Pancreas (tissue), 10 donors: ENCODE results near the gene PLD1. TPM values are rescaled to one million over a fixed set of nuclear protein-coding genes. Genes with fewer than 3 reads are reported as not detected.

ENCODE experiments used
- ATAC-seq, 4 donors: fragments of 200-7000 bp; cut with Tn5 transposase; one replicate each; pipeline versions ENCODE4 v1.8.0 to v1.9.1; 2020; ENCODE audit warnings: mild to moderate bottlenecking in 4 of 4, moderate library complexity in 4 of 4
- DNase-seq, 6 donors: peaks; one replicate each; pipeline ENCODE4 v3.0.0-alpha.2; 2020
- FAIRE-seq: peaks from 2 replicates; lab custom pipeline; 2012; peaks lifted over from hg19 to GRCh38; lab: Jason Lieb, UNC
- H3K27ac ChIP-seq, 4 donors: fragments of 200-600 bp; sonication (generic); 1 replicate in 3 of 4; 2 replicates in 1 of 4; pipeline versions ENCODE4 v1.5.0 to v1.8.0; 2020
- H3K27me3 ChIP-seq, 4 donors: fragments of 200-600 bp; one replicate each; pipeline ENCODE4 v1.8.0; 2021
- H3K36me3 ChIP-seq, 3 donors: fragments of 200-600 bp; sonication (generic) in 1 of 3; one replicate each; pipeline versions ENCODE4 v1.5.0 to v1.8.0; 2020 to 2021
- H3K4me1 ChIP-seq, 3 donors: fragments of 200-600 bp; one replicate each; pipeline ENCODE4 v1.8.0; 2021
- H3K4me3 ChIP-seq, 4 donors: fragments of 200-600 bp; sonication (generic) in 2 of 4; one replicate each; pipeline versions ENCODE4 v1.5.0 to v1.8.0; 2020 to 2021
- H3K9me3 ChIP-seq, 4 donors: fragments of 200-600 bp; one replicate each; pipeline ENCODE4 v1.8.0; 2021
- CTCF ChIP-seq, 4 donors: fragments of 200-600 bp; sonication (generic) in 3 of 4; IDR thresholded peaks; one replicate each; pipeline versions ENCODE4 v1.5.0 to v1.8.0; 2021; ENCODE audit warnings: antibody characterized with exemption in 4 of 4
- WGBS, 2 donors: extraction: QIAGEN DNeasy Blood & Tissue Kit; methylation state at CpG; one replicate each; pipeline ENCODE4 v1.1.7; 2013; 5-methylcytosine and 5-hydroxymethylcytosine counted together
- intact Hi-C, 3 donors: fragments of 100-400 bp; cut with DNase I; formaldehyde crosslinking; loops; one replicate each; pipeline versions ENCODE4 v1.11.1 to v1.14.2; 2022
- polyA plus RNA-seq, 2 donors: library from polyadenylated mRNA; stranded (reverse); fragments of 200-250 nt; gene quantifications; one replicate each; pipeline ENCODE4 v1.2.3, GENCODE V29; 2013
- total RNA-seq, 6 donors: library from RNA; stranded (reverse); fragmentation: NEBNext Ultra II Directional in 4 of 6; extraction: Animal tissue kit (Norgen Biotek cat#: 25700) in 4 of 6; gene quantifications; one replicate each; pipeline versions ENCODE4 v1.2.1 to v1.2.4, GENCODE V29; 2021 to 2023
- donor health status: healthy with polysubstance abuse.
- donor health status: DM: no; HTN: no; CAD: no; lungs with moderate emphysema.
- donor health status: DM: no; HTN: no; CAD: no.
- donor health status: control.
- donor health status: control.
- donor health status: Bipolar disorder and iron deficiency.
- donor health status: DM: yes; HTN: yes; CAD: no.
- donor health status: DM: no; HTN: no; CAD: no.
- donor health status: DM: no; HTN: no; CAD: no.
- donor health status: DM: yes; HTN: yes; CAD: no.

Gene PLD1
- total and polyA plus RNA-seq, 8 donors: 14.7 to 62.1 (median 33.7) TPM

DNA sequence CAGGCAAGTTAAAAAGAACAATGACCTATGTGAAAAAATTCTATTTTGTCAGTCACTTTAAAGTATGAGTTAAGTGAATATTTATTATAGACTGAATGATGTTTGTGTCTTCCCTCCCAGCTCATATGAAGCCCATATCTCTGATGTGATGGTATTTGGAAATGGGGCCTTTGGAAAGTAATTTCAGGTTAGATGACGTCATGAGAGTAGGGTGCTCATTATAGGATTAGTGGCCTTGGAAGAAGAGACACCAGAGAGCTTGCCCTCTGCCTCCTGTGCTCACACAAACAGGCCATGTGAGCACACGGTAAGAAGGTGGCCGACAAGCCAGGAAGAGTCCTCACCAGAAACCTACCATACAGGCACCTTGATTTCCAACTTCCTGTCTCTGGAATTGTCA lies 211.3 kb downstream of the PLD1 start:
- H3K4me1 ChIP-seq: no peaks in the 10 kb centered on the region
- DNase-seq (no peak), FAIRE-seq (no peak), ATAC-seq (no peak)
- intact Hi-C loops: no loop called here
- no peak overlapping the region for H3K4me3 ChIP-seq
- no peaks in the 10 kb centered on the region for H3K9me3 ChIP-seq
- H3K27ac ChIP-seq: no peak overlapping the region
- peaks cover 0 to 7% (median 6%) of the 10 kb centered on the region in 3 donors for H3K36me3 ChIP-seq
- 82 to 94% methylated on average over 3 of the region's 3 CpGs for WGBS, 2 donors
- H3K27me3 ChIP-seq: no peaks in the 10 kb centered on the region
- TF ChIP-seq CTCF (IDR thresholded peaks at IDR 0.05): no peak

- DNase-seq: no peak
These were observed 217.5 kb downstream of the PLD1 start for GRCh38 chr3:171592786-171593185.

DNA sequence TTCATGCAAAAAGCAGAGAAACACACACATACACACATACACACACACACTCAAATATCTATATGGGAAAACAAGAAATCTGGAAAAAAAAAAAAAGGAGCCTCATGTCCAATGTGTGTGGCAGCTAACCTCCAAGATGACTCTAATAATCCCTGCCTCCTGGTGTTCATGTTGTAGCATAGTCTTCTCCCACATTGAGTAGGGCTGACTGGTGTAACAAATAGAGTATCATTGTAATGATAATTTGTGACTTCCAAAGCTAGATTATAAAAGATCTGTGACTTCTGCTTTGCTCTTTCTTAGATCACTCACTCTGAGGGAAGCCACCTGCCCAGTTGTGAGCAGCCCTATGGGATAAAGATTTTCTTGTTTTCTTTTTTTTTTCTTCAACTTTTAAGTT lies 219.2 kb downstream of the PLD1 start:
- no peaks in the 10 kb centered on the region for H3K9me3 ChIP-seq
- intact Hi-C loops: no loop called here
- TF ChIP-seq CTCF (IDR thresholded peaks at IDR 0.05): no peak
- no peaks in the 10 kb centered on the region for H3K4me1 ChIP-seq
- no peaks in the 10 kb centered on the region for H3K36me3 ChIP-seq
- FAIRE-seq (no peak), DNase-seq (no peak), ATAC-seq (no peak)
- no peak overlapping the region for H3K4me3 ChIP-seq
- no peaks in the 10 kb centered on the region for H3K27me3 ChIP-seq
- H3K27ac ChIP-seq: no peak overlapping the region

More at GRCh38 chr3:171592786-171593185, 217.5 kb downstream of the PLD1 start:
- no peaks in the 10 kb centered on the region for H3K4me1 ChIP-seq
- intact Hi-C loops: no loop called here
- no peaks in the 10 kb centered on the region for H3K36me3 ChIP-seq
- no peaks in the 10 kb centered on the region for H3K27me3 ChIP-seq
- H3K27ac ChIP-seq: no peak overlapping the region
- no peak for TF ChIP-seq CTCF (IDR thresholded peaks at IDR 0.05)
- no peak for ATAC-seq
- H3K4me3 ChIP-seq: no peak overlapping the region
- no peaks in the 10 kb centered on the region for H3K9me3 ChIP-seq
- no peak for FAIRE-seq

DNA sequence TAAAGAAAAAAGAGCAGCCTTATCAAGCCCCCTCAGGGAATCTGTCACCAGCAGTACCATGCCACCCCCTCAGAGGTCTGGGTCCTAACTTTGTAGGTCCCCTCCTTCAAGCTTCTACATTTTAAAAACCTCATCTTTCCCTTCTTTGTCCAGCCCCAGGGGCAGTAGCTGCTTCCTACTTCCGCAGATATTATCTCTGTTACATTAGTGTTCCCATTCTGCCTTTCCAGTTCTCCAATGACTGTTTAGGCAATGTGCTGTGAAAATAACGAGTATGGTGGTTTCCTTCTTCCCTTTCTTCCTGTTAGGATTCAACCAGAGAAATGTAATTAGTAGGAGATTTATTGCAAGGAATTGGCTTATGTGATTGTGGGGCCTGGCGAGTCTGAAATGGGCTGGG lies 224.0 kb downstream of the PLD1 start:
- Histone ChIP-seq H3K4me1 (no peaks in the 10 kb centered on the region), H3K4me3 (no peak overlapping the region), H3K27ac (no peak overlapping the region), H3K36me3 (no peaks in the 10 kb centered on the region), H3K27me3 (no peaks in the 10 kb centered on the region), H3K9me3 (no peaks in the 10 kb centered on the region)
- DNase-seq: no peak
- no peak for FAIRE-seq
- intact Hi-C loops: no loop called here
- 69 to 84% methylated on average over 3 of the region's 3 CpGs for WGBS, 2 donors
- ATAC-seq: no peak
- no peak for TF ChIP-seq CTCF (IDR thresholded peaks at IDR 0.05)

DNA sequence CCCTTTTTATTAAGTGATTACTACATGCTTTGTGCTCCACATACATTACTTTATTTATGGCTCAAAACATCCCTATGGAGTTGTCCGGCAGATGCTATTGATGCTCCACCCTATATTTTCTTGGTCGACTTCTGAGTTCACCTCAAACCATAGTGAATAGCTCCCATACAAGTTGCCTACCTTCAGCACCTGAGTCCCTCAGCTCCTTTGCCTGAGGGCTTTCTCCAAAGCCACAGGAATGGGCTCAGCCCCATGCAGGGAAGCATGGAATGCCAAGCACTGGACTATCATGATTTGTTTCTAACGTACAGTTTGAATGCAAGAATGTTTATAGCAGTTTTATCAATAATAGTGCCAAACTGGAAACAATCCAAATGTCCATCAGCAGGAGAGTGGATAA lies 225.2 kb downstream of the PLD1 start:
- no peak for TF ChIP-seq CTCF (IDR thresholded peaks at IDR 0.05)
- H3K4me3 ChIP-seq: no peak overlapping the region
- no peaks in the 10 kb centered on the region for H3K9me3 ChIP-seq
- no peaks in the 10 kb centered on the region for H3K27me3 ChIP-seq
- intact Hi-C loops: no loop called here
- ATAC-seq (no peak), FAIRE-seq (no peak), DNase-seq (no peak)
- no peak overlapping the region for H3K27ac ChIP-seq
- WGBS, 2 donors: 64 to 69% methylated on average over 3 of the region's 3 CpGs
- no peaks in the 10 kb centered on the region for H3K36me3 ChIP-seq
- H3K4me1 ChIP-seq: no peaks in the 10 kb centered on the region
